HS-27A (cell line): ENCODE results near the gene ABCD2.
"Not testable (repeated sequence)": the region's sequence is repeated elsewhere in the genome, so short reads cannot be mapped to it uniquely, and the experiment has no call there.

Source experiments
- DNase-seq: peaks from one replicate; pipeline ENCODE4 v3.0.0-alpha.2; 2012; ENCODE audit warnings: low read depth, missing footprints

Gene ABCD2

GRCh38 chr12:39533951-39534350 is 85.7 kb downstream of the ABCD2 start:
- no peak for DNase-seq

GRCh38 chr12:39532448-39532847 is 87.2 kb downstream of the ABCD2 start:
- DNase-seq, result no peak

DNA sequence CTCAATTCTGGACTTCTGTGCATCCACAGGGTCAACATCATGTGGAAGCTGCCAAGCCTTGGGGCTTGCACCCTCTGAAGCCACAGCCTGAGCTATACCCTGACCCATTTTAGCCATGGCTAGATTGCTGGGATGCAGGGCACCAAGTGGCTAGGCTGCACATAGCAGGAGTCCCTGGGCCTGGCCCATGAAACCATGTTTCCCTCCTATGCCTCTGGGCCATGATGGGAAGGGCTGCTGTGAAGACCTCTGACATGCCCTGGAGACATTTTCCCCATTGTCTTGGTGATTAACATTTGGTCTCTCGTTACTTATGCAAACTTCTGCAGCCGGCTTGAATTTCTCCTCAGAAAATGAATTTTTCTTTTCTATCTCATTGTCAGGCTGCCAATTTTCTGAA is 92.6 kb downstream of the ABCD2 start:
- DNase-seq, result no peak

- DNase-seq, result not testable (repeated sequence)
These were observed 97.4 kb downstream of the ABCD2 start for GRCh38 chr12:39522167-39522566.

GRCh38 chr12:39510001-39510400 is 109.6 kb downstream of the ABCD2 start:
- DNase-seq, result no peak

DNA sequence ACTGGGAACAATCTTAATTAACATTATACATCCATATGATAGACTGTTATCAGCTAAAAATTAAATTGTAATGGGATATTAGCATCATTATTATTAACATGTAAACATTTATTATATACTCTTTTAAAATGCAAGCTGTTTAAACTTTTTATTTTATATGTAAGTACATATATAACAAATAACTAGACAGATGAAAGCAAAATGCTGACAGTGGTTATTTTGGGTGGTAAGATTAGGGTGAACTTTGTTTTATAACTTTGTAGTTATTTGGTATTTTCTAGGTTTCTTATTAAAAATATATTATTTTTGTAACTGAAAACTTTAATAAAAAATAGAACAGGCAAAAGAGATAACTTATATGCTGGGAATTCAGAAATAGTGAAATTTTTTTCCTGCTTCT is 114.0 kb downstream of the ABCD2 start:
- no peak for DNase-seq

GRCh38 chr12:39505023-39505422 is 114.6 kb downstream of the ABCD2 start:
- peak; percentile 11 for DNase-seq

GRCh38 chr12:39503439-39503838 is 116.2 kb downstream of the ABCD2 start:
- DNase-seq, result peak; percentile 41

DNA sequence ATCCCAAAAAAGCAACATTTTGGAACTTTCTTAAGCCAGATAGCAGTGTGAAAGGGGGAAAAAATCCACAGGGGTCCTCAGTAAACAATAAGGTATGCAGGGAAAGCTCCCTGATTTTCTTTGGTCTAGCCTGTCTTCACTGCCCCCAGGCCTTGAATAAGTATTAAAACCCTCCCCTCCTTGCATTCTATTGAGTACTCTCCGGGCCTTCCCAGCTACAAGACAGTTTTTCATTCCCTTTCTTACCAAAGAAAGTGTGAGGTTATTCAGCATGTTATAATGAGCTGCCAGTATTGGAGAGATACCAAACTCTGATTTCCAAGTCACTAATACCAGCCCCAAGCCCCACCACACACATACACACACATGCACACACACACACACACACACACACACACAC is 116.9 kb downstream of the ABCD2 start:
- DNase-seq, result peak; percentile 8
